HG02623 (cell line): ENCODE results near the gene LPCAT1.

Experiments used
- ATAC-seq: cut with Tn5 transposase; IDR thresholded peaks from one replicate; pipeline ENCODE4 v1.9.1; 2021; ENCODE audit warnings: moderate library complexity; ENCODE audit not compliant: unreplicated experiment

The LPCAT1 gene

DNA sequence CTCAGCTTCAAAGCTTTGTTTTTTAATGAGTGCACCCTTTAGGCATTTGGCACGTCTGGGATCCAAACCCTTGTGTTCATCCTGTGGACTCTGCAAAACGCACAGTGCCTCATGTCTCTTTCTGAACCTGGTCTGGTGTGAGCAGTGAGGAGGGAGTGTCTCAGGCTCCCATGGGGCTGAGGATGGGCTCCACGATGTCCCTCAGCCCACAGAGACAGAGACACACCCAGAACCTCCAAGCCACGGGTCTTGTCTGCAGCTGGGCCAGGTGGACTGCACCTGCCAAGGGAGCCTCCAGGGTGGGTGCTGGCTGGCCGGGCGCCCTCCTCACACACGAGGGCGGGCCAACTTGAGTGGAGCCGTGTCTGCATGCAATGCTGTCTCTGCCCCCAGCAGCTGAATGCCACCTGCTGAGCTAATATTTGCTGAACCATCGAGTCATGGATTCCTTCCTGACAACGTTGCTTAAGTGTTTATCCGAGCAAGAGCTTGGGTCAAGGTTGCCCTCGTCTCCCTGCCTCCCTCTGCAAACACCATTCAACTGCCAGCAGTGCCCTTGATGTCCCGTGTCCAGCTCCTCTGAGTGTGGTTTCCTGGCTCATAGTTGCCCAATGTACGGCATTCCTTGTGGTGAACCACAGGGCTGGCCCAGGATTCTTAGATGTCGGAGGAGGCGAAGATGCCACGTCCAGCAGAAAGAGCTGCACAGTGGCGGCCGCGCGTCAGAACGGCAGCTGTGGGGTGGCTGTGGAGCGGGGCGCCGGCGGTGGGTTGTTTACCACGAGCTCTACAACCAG is 31.4 kb upstream of the LPCAT1 start:
- no peak for ATAC-seq

DNA sequence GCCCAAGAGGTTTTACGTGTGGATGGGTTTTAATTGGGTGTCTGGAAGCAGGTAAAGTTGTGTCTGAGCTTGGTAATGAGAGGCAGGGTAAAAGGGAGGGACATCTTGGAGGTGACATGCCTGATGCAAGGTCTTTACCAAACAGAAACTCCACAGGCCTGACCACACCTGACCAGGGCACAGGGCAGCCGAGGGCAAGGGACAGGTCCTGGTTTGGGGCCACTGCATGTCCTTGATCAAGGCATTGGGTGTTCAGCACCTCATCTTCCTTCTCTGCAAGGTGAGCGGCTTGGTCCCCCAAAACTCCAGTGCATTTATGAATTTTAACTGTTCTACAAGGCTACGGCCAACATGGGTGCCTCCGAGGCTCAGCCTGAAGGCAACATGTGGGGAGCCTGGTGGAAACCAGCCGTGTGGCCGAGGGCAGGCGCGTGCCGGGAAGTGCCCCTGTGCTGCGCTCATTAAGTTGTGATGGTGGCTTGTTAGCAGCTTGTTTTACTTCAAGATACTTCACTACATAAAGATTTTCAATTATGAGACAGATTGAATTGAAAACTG is 30.7 kb upstream of the LPCAT1 start:
- ATAC-seq = no peak

DNA sequence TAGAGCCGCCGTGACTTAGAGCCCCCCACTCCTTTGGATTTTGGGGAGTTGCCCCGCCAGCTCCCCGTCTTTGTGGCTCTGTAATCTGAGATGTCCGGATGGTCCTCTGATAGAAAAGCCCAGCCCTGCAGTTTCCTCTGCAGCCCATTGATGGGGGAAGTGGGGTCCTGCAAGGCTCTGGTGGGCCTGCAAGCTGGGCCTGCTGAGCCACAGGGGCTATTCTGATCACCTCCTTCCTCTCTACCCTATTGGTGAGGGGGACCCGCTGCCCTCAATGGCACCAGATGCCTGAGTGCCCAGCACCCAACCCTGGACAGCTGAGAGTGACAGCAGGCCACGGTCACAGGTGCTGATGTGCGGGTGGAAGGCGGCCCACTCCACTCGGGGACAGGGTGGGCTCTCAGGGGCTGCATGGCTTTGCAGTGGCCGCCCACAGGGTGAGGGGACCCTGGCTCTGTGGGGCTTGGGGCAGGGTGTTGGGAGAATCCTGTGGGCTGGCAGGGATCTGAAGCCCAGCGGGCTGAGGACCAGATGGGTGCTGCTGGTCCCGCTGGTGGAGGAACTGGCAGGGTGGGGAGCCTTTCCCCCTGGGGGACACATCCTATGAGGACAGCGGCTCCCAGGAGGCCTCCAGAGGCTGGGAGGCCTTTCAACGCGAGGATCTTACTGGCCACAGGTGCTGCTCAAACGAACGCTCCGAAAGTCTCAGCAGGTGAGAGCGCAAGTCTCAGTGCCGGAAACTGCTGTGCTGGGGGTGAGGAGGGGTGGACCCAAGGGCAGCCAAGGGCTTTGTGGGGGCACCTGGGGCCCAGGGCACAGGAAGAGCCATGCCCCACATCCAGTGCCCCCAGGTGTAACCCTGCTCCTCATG is 30.0 kb upstream of the LPCAT1 start:
- no peak for ATAC-seq

DNA sequence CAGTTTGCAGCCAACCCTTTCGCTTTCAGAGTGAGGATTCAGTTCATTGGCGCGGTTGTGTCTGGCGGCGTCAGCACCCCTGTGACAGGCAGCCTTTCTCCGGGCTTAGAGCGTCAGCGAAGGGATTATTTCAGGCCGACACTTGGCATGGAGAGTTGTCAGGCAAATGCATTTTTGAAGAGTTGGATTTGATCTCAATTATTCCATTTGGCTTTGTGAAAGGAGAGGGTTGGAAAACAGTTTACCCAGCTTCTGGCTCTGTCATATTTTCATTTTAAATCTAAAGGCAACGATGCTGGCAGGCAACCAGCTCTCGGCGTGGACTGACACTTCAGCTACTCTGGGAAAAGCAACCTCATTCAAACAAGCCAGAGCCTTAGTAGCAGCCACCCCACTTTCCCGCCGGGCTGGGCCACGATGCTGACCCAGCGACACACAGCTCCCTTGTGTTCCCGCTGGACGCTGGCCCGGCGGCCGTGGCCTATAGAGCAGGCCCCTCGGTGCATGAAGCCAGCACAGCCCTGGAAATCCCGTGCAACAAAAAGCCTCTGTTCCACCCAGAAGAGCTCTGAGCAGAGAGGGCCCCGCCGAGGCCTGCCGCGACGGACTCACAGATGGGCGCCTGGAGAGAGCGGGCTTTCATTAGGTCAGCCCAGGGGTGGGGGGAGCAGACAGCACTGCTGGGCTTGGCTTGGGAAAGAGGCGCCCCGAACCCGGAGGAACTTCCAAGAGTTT is 28.9 kb upstream of the LPCAT1 start:
- ATAC-seq = no peak

DNA sequence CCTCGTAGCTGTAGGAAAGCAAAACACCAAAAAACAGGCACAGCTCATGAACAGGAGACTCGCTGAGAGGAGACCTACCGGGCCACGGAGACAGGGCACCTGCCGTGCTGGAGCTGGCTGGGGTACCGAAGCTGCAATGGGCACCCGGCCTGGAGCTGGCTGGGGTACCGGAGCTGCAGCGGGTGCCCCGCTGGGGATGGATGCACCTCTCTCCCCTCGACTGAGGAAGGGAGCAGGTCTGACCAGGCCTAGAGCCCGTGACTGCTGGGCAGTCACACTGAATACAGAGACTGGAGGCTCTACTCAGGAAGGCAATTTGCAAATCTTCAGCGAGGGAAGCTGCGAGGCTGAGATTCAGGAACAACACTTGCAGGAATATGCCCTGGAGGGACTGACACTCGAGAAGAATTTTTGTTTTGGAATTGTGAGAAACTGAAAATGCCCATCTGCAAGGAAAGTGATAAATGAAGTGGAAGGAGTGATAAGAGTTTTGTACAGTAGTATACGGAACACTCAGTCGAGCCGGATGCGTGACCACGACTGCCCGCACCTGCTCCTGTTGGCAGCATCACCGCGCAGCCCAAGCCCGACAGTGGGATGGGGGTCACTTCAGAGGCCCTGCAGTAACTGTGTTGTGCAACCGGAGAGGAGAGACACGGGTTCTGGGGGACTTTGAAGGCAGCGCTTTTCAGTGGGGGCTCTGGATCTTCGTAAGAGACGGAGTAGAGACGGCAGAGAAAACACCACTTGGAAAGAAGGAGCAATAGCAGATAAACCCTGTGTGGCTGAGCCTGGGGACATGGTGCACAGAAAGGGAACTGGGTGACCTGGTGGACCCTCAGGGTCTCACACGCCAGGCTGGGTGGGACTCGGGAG is 27.9 kb upstream of the LPCAT1 start:
- no peak for ATAC-seq

DNA sequence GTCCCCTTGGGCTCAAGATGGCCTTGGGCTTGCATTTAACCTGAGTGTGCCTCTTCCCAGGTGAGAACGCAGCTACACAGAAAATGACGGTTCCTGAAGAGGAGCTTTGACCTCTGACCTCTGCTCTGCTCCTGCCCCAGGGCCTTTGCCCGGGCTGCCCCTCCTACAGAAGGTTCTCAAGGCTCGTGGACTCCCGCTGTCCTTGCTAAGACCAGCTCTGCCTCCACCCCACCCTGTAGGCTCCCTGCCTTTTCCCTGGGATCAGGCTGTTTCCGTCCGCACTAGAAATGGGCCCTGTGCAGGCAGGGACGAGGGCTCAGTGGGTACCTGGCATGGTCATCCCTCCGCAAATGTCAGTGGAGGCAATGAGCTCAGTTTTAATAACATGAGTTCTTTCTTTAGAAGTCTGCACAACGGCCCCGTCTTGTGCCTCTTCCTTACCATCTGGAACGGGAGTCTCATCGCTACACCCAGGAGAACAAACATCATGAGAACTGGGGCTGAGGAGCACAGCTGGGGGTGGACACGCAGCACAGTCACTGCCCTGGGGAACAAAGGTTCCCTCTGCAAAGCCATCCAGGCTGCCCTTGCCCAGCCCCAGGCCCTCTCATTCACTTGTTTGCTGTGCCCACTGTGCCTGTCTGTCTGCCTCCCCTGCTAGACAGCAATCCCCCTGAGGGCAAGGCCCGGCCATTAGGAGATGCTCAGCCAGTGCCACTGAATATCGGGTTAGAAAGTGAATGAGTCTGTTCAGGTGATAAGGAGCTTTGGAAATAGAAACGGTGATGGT is 26.7 kb upstream of the LPCAT1 start:
- ATAC-seq = no peak

DNA sequence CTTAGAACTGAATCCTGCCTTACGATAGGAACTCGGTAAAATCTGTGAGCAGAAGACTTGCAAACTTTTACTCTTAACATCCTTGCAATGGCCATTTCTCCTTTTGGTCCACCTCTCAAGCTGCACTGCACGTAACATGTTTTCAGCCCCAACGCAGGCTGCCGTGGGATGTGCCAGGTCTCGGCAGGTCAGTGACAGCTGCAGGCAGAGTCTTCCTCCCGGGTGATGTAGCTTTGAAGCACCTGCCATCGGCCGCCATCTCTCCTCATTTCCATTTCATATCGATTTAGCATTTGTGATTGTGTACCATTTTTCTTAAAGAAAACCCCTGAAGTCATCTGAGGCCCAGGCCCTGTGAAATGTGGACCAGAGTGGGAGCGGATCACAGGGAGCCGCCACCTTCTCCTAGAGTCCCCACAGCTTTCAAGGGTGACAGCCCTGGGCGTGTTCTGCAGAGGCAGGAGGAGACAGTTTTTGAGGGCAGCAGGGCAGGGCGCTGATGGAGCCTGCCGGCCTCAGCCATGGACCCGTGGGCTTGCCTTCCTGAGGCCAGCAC is 25.8 kb upstream of the LPCAT1 start:
- ATAC-seq = no peak

DNA sequence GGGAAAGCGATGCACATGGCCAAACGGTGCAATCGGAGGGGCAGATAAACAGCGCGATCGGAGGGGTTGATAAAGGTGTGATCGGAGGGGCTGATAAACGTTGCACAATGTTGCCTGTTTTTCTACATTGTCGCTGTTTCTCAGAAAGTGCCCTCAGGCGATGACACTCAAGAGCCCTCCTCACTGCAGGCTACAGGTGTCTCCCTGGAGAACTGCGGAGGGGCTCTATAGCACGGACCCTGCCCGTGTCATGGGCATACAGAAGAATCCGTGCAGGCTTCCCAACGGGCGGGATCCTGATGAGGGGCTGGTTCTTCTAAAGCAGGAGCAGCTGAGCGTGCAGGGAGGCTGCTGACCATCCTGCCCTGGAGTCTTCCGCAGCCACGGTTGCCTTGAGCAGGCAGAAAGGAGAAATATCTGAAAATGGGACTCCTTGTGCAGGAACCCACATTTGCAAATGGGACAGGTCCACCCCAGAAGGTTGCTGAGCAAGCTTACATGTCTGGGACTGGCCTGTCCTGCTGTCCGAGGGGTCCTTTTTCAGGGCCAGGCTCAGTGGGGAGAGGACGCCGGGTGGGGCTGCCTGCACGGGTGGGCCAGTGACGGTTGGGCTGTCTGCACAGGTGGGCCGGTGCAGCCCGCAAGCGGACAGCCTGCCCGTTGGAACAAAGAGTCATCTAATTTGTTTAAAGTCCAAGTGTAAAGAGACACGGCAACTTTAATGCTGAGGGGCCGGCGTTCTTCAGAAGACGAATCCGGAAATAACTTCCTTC is 25.1 kb upstream of the LPCAT1 start:
- ATAC-seq = no peak

DNA sequence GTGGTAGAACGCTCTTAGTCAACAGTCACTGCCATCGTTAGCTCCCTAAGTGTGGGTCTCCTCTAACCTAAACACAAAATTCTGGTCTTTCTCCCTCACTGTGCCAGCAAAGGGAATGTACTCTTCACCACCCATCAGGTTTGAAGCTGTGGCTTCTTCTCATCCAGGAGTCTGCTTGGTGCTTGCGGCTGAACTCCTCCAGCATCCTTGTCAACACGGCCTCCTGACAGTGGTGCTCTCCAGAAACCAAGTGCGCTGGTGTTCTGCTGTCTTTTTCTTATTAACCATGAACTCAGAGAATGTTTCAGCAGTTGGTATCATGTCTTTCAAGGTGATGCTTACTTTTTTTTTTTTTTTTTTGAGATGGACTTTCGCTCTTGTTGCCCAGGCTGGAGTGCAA is 23.9 kb upstream of the LPCAT1 start:
- ATAC-seq = no peak

DNA sequence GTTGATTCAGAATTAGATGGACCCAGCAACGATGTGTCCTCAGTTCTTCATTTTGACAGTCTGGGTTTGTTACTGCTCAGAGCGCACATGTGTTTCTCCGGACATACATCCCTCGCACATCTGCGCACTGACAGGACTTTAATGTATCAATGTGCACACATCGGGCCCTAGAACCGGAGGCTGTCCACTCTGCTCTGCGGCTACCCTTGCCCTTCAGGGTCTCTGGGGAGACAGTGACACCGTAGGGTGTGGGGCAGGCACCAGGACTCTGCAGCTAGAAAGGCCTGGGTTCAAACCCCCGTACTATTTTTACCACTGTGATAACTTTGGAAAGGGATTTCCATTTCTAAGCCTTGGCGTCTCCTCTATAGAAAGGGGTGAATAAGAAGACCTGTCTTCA is 23.5 kb upstream of the LPCAT1 start:
- ATAC-seq = no peak

DNA sequence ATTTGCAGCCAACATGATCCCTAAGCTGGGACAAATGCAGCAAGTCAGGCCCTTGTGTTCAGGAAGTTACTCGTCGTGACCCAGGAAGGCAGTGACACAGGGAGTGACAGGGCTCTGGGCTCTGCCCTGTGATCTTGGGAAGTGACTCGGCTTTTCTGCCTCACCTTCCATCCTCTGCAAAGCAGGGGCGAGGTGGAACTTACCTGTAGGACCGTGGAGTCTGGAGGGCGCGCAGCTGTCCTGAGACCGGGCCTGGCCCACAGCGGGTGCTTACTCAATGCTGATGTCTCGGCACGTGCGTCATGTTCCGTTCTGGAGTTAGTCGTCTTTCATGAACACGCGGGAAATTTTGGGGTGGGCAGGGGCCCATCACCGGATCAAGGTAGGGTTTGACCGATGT is 22.8 kb upstream of the LPCAT1 start:
- no peak for ATAC-seq

DNA sequence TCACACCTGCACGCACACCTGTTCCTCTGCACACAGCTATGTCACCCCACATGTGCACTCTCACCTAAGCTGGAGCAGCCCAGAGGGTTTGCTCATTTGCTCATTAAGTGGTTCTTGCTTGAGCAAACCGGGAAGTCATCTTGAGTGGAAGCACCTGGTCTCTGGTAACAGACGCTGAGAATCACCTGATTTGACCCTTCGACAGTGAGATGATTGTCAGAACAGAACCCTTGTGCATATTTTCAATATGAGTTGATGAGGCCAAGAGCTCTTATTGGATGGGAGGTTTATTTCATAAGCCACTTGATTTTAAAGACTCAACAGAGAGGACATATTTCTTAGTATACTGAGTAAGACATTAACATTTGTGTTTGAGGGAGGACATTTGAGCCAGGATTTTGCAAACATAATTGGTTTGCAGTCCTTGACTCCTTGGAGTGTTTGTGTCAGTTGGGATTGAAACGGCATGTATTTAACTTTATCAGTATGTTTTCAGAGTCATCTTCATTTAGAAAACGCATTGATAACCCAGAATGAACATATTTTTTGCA is 22.1 kb upstream of the LPCAT1 start:
- ATAC-seq = no peak

DNA sequence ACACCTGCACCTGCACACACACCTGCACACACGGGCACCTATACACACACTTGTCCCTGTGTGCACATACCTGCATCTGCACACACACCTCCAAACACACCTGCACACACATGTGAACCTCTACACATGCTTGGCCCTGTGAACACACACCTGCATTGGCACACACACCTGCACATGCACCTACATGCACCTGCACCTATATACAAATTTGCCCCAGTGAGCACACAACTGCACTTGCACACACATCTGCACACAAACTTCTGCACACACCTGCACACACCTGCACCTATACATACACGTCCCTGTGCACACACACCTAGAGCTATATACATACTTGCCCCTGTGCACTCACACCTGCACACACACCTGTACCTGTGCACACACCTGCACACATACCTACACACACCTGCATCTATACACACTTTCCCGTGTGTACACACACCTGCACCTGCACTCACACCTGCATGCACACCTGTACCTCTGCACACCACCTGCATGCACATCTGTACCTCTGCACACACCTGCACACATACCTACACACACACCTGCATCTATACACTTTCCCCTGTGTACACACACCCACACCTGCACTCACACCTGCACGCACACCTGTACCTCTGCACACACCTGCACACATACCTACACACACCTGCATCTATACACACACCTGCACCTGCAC is 21.5 kb upstream of the LPCAT1 start:
- ATAC-seq = no peak

DNA sequence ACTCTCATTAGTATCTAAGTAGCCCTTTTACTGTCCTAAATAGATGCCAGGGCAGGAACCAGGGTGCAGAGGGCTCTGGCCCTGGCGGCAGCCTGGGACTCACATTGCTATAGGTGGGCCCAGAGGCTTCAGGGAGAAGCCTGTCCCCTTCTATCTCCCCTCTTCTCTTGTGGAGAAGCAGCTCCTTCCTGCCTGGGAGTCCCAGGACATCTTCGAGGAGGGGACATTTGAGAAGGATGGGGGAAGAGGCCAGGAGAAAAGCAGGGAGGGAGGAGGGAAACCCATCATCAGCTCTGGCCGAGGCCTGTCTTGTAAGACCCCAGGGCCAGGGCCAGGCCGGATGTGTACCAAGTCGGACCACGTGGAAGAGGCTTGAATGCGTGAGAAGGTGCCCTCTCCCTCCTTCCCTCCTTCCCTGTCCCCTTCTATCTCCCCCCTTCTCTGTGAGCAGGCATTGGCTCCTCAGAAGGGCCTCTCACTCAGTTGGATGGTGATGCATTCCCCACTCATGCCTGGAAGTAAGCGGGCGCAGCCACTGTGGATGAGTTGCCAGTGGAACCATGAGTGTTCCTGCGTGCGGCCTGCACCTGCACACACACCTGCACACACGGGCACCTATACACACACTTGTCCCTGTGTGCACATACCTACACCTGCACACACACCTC is 20.7 kb upstream of the LPCAT1 start:
- ATAC-seq = no peak

DNA sequence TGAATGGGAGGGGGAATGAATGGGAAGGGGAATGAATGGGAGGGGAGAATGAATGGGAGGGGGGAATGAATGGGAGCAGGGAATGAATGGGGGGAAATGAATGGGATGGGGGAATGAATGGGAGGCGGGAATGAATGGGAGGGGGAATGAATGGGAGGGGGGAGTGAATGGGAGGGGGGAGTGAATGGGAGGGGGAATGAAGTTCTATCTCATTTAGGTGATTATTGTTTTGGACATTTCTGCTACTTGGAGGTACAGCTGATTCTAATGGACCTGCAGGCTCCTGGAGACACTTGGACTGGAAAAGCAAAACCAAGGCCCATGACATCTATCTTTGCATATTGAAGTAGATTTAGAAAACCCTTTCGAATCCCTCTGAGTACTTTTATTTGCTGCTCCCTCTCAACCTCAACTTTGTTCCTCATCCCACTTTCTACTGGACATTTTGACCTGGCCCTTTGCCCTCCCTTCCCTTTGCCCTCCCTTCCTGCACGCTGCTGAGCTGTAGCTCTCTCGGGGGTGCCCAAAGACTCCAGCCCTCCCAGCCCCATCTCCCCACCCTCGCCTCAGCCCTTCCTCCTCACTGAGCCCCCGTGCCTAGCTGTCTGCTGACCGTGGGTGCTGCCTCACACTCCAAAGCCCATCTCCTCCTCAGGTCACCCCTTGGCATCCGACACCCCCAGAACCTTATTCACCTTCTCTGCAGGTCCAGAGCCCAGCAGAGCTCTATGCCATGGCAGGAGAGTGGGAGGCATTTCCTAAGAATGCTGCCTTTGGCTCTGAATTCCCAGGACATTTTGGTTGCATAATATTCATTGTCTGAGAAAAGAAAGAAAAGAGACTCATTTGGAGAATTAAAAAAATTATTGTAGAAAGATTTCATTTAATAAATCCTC is 19.9 kb upstream of the LPCAT1 start:
- no peak for ATAC-seq

DNA sequence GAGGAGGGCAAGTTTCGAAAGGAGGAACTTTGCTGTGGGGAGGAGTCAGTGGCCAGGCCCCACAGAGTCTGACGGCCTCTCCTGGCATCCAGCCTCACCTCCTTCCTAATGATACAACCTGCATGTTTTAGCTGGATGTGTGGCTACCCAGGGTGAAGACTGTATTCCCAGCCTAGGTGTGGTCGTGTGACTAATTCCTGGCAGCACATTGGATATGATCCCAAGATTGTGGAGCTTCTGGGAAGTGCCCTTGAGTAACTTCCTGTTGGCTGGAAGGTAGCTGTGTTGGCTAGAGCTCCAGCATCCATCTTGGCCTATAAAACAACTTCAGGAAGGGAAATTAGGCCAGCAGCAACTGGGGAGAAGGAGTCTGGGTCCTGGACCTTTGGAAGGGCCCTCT is 19.0 kb upstream of the LPCAT1 start:
- no peak for ATAC-seq
